Lower lobe of right lung (tissue), 2 donors: ENCODE measurements around the gene SARNP. TPM values are rescaled to one million over a fixed set of nuclear protein-coding genes. Genes with fewer than 3 reads are reported as not detected.

ENCODE experiments used
- ATAC-seq, 2 donors: fragments of 200-7000 bp; cut with Tn5 transposase; one replicate each; pipeline ENCODE4 v1.9.1; 2020 to 2022; ENCODE audit warnings: mild to moderate bottlenecking in 2 of 2, moderate library complexity in 2 of 2
- DNase-seq: peaks from one replicate; pipeline ENCODE4 v3.0.0-alpha.2; 2020
- H3K27ac ChIP-seq: fragments of 200-600 bp; one replicate; pipeline ENCODE4 v1.8.0; 2022
- H3K27me3 ChIP-seq: fragments of 200-600 bp; one replicate; pipeline ENCODE4 v1.8.0; 2022; ENCODE audit warnings: low read depth
- H3K36me3 ChIP-seq: fragments of 200-600 bp; one replicate; pipeline ENCODE4 v1.8.0; 2022; ENCODE audit warnings: mild to moderate bottlenecking
- H3K4me1 ChIP-seq: fragments of 200-600 bp; one replicate; pipeline ENCODE4 v1.8.0; 2022
- H3K4me3 ChIP-seq: fragments of 200-600 bp; one replicate; pipeline ENCODE4 v1.8.0; 2022; ENCODE audit warnings: mild to moderate bottlenecking
- H3K9me3 ChIP-seq: fragments of 200-600 bp; one replicate; pipeline ENCODE4 v1.8.0; 2022
- intact Hi-C: fragments of 100-400 bp; cut with DNase I; formaldehyde crosslinking; loops from one replicate; pipeline ENCODE4 v1.11.0; 2022
- total RNA-seq: library from RNA; stranded (reverse); fragmentation: NEBNext Ultra II Directional; extraction: Animal tissue kit (Norgen Biotek cat#: 25700); gene quantifications from one replicate; pipeline ENCODE4 v1.2.1, GENCODE V29; 2021
- TF ChIP-seq, protein P1 (sequence below): fragments of 200-600 bp; IDR thresholded peaks from one replicate; pipeline ENCODE4 v1.8.0; 2022; ENCODE audit warnings: antibody characterized with exemption, mild to moderate bottlenecking
- donor health status: DM: no; HTN: yes; CAD: no; lungs with severe emphysema.

SARNP gene
- total RNA-seq, 1 donor from 2014 or later, result 40.1 TPM

DNA sequence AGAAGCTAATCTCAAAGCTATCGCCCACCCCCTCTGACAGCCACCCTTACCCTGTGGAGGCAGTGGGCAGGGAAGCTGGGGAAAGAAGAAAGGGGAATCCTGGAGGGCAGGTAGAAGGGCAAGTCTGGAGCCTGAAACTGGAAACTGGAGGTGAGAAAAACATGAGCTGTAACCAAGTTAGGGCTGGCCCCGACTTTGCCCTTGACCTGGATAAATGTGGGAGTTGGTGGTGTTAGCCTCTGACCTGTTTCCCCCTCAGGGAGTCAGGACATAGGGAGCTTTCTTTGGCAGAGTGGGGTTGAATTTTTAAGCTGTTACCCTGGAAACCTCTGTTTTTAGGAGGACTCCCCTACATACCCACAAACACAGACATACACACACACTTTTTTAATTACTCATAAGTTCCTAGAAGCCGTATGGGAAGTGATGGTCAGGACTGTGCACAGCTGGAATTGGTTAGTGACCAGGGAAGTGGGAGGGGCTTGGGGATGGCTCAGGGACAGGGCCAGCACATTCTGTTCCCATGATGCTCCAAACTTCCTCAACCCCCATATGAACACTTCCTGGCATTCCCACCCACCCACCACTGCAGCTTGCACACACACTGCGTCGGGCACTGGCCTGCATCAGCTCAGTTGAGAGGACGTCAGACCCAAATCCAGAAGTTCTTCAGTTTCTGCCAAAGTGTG, 30.2 kb upstream of the SARNP start:
- ATAC-seq (peak; percentile 84 to 95), DNase-seq (peak; percentile 89)
- Histone ChIP-seq H3K27ac (peak overlapping the region; percentile 92), H3K9me3 (no peaks in the 10 kb centered on the region), H3K4me3 (peak overlapping the region; percentile 12), H3K4me1 (peaks cover 22% of the 10 kb centered on the region), H3K36me3 (no peaks in the 10 kb centered on the region), H3K27me3 (no peaks in the 10 kb centered on the region)
- TF ChIP-seq, protein P1, sequence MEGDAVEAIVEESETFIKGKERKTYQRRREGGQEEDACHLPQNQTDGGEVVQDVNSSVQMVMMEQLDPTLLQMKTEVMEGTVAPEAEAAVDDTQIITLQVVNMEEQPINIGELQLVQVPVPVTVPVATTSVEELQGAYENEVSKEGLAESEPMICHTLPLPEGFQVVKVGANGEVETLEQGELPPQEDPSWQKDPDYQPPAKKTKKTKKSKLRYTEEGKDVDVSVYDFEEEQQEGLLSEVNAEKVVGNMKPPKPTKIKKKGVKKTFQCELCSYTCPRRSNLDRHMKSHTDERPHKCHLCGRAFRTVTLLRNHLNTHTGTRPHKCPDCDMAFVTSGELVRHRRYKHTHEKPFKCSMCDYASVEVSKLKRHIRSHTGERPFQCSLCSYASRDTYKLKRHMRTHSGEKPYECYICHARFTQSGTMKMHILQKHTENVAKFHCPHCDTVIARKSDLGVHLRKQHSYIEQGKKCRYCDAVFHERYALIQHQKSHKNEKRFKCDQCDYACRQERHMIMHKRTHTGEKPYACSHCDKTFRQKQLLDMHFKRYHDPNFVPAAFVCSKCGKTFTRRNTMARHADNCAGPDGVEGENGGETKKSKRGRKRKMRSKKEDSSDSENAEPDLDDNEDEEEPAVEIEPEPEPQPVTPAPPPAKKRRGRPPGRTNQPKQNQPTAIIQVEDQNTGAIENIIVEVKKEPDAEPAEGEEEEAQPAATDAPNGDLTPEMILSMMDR, result no peak
- intact Hi-C loops, result no loop called here

DNA sequence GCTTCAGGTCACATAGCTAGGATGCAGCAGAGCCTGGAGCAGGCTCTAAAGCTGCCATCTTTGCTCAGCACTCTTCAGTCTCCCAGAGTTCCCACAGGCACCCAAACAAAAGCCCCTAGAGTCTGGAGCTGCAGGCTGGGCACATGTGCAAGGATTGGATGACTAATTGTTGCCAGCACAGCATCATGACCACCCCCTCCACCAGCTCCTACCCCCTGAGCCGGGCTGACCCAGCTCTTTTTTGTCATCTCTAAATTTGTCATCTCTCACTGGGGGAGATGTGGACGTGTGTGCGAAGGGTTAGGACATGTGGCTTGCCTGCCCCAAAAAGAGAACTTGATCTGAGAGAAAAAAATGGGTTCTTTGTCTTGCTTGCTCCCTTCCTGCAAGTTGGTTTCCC, 29.5 kb upstream of the SARNP start:
- TF ChIP-seq, protein P1, result no peak
- peak overlapping the region; percentile 92 for H3K27ac ChIP-seq
- H3K27me3 ChIP-seq, result no peaks in the 10 kb centered on the region
- H3K36me3 ChIP-seq, result no peaks in the 10 kb centered on the region
- DNase-seq, result peak; percentile 59
- H3K4me1 ChIP-seq, result peaks cover 23% of the 10 kb centered on the region
- ATAC-seq, result peak; percentile 50 to 54
- no peak overlapping the region for H3K4me3 ChIP-seq
- intact Hi-C loops, result no loop called here
- no peaks in the 10 kb centered on the region for H3K9me3 ChIP-seq

DNA sequence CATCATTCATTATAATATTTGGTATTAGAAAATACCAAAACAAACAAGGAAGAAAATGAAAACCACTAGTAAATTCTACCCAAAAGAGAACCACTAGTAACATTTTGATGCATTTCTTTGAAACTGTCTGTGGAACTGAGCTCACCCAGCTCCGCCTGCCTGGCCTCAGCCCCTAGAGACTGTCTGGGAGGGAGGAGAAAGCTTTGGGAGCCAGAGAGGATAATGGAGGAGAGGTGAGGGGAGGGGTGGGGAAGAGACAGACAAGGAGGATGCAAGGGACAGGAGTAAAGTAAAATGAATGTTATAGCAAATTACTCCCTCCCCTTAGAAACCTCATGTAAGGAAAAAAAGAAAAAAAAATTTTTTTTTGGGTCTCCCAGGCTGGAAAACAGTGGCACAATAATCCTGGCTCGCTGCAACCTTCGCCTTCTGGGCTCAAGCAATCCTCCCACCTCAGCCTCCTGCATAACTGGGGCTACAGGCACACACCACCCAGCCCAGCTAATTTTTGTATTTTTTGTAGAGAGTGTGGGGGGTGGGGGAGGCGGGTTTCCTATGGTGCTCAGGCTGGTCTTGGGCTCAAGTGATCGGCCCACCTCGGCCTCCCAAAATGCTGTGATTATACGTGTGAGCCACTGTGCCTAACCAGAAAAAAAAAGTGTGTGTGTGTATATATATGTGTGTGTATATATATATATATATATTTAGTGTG, 28.4 kb upstream of the SARNP start:
- Histone ChIP-seq H3K4me3 (no peak overlapping the region), H3K27ac (peak overlapping the region; percentile 92), H3K36me3 (no peaks in the 10 kb centered on the region), H3K4me1 (peaks cover 23% of the 10 kb centered on the region), H3K9me3 (no peaks in the 10 kb centered on the region), H3K27me3 (no peaks in the 10 kb centered on the region)
- intact Hi-C loops, result no loop called here
- TF ChIP-seq, protein P1, result no peak
- ATAC-seq (no peak), DNase-seq (no peak)

DNA sequence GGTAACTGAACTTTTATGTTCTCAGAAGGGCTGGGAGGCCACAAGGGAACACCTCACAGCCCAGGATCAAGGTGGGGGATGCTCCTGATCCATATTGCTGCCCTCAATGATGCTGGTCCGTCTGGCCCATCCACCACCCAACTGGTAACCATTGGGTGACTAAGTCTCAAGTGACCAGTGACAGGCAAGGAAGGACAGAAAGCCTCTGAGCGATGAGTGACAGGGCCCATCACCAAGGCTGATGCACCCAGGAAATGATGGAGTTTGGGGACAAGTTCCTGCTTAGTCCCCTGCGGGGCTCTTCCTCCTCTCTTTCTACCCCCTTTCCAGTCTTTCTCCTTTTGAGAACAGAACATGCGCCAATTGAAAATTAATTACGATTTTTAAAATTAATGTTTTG, 27.8 kb upstream of the SARNP start:
- no peaks in the 10 kb centered on the region for H3K9me3 ChIP-seq
- H3K36me3 ChIP-seq, result no peaks in the 10 kb centered on the region
- intact Hi-C loops, result no loop called here
- peaks cover 23% of the 10 kb centered on the region for H3K4me1 ChIP-seq
- DNase-seq, result no peak
- H3K27ac ChIP-seq, result no peak overlapping the region
- no peaks in the 10 kb centered on the region for H3K27me3 ChIP-seq
- no peak overlapping the region for H3K4me3 ChIP-seq
- TF ChIP-seq, protein P1, result no peak
- no peak for ATAC-seq

DNA sequence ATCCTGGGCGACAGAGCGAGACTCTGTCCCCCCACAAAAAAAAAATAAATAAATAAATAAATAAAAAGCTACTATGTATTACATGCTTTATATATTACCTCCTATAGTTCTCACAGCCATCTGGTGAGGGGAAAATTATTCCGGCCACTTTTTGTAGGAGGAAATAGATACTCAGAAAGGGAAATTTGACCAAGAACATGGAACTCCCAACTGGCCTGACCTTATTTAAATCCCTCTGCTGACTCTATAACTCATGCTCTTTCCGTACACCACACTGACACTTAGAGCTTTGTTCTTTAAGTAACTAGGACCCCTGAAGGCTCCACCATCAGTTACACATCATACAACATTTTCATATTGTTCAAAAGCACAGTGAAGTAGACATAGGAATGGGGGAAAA, 27.4 kb upstream of the SARNP start:
- Histone ChIP-seq H3K4me1 (peaks cover 23% of the 10 kb centered on the region), H3K27ac (no peak overlapping the region), H3K27me3 (no peaks in the 10 kb centered on the region), H3K9me3 (no peaks in the 10 kb centered on the region), H3K4me3 (no peak overlapping the region), H3K36me3 (no peaks in the 10 kb centered on the region)
- intact Hi-C loops, result no loop called here
- no peak for DNase-seq
- TF ChIP-seq, protein P1, result no peak
- no peak for ATAC-seq
